Keratinocyte (primary cell): ENCODE results near the gene UPK1A.
"Not testable (repeated sequence)": the region's sequence is repeated elsewhere in the genome, so short reads cannot be mapped to it uniquely, and the experiment has no call there.

Source experiments
- EZH2 ChIP-seq: IDR thresholded peaks from one replicate; pipeline ENCODE4 v1.6.1; 2012; ENCODE audit warnings: inconsistent platforms, mild to moderate bottlenecking, low read length, moderate library complexity
- TF ChIP-seq, protein P1 (sequence below), 3 experiments: IDR thresholded peaks in 1 of 3; conservative IDR thresholded peaks in 1 of 3; optimal IDR thresholded peaks in 1 of 3; 2 replicates in 2 of 3; 3 replicates in 1 of 3; pipeline versions ENCODE3 to v1.5.1; 2011; ENCODE audit warnings: low read length in 3 of 3, mild to moderate bottlenecking in 3 of 3, moderate library complexity in 2 of 3, control low read depth in 1 of 3, inconsistent platforms in 1 of 3; ENCODE audit not compliant: insufficient read depth in 2 of 3; ENCODE audit errors: extremely low read depth in 1 of 3

DNA sequence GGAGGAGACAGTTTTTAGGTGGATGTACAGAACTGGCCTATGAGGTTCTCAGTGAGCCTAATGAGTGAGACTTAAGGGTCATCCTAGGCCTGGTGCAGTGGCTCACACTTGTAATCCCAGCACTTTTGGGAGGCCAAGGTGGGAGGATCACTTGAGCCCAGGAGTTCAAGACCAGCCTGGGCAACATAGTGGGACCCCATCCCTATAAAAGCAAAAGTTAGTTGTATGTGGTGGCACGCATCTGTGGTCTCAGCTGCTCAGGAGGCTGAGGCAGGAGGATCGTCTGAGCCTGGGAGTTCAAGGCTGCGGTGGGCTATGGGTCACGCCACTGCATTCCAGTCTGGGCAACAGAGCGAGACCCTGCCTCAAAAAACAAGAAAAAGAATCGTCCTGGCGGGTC, 57.8 kb downstream of the UPK1A start:
- TF ChIP-seq, protein P1, sequence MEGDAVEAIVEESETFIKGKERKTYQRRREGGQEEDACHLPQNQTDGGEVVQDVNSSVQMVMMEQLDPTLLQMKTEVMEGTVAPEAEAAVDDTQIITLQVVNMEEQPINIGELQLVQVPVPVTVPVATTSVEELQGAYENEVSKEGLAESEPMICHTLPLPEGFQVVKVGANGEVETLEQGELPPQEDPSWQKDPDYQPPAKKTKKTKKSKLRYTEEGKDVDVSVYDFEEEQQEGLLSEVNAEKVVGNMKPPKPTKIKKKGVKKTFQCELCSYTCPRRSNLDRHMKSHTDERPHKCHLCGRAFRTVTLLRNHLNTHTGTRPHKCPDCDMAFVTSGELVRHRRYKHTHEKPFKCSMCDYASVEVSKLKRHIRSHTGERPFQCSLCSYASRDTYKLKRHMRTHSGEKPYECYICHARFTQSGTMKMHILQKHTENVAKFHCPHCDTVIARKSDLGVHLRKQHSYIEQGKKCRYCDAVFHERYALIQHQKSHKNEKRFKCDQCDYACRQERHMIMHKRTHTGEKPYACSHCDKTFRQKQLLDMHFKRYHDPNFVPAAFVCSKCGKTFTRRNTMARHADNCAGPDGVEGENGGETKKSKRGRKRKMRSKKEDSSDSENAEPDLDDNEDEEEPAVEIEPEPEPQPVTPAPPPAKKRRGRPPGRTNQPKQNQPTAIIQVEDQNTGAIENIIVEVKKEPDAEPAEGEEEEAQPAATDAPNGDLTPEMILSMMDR (optimal IDR thresholded peaks at IDR 0.05 in 1 of 3, IDR thresholded peaks at IDR 0.05 in 1 of 3, conservative IDR thresholded peaks at IDR 0.05 in 1 of 3; ENCODE audit: extremely low read depth in 1 of 3, insufficient read depth in 2 of 3, low read length in 3 of 3): not testable (repeated sequence)
- not testable (repeated sequence) for TF ChIP-seq EZH2
